Kidney (tissue), 14 donors: Measurements from ENCODE around the gene RNF38. TPM values are rescaled to one million over a fixed set of nuclear protein-coding genes. Genes with fewer than 3 reads are reported as not detected.
"Not testable (repeated sequence)": the region's sequence is repeated elsewhere in the genome, so short reads cannot be mapped to it uniquely, and the experiment has no call there.

Experiments used
- DNase-seq, 5 donors: peaks; one replicate each; pipeline ENCODE4 v3.0.0-alpha.2; 2013 to 2020
- FAIRE-seq: peaks from 2 replicates; lab custom pipeline; 2012; peaks lifted over from hg19 to GRCh38; lab: Jason Lieb, UNC
- H3K27ac ChIP-seq, 2 donors: one replicate each; pipeline ENCODE4 v1.7.0; 2013; ENCODE audit warnings: low read depth in 2 of 2, low read length in 2 of 2, inconsistent platforms in 1 of 2
- H3K27me3 ChIP-seq: one replicate; pipeline ENCODE4 v1.7.1; 2013; ENCODE audit warnings: low read length, inconsistent platforms; ENCODE audit not compliant: control insufficient read depth, insufficient read depth
- H3K36me3 ChIP-seq, 3 donors: one replicate each; pipeline versions ENCODE4 v1.7.0 to v1.7.1; 2013; ENCODE audit warnings: low read length in 3 of 3, control low read depth in 1 of 3, inconsistent platforms in 1 of 3; ENCODE audit not compliant: insufficient read depth in 3 of 3, control insufficient read depth in 2 of 3
- H3K4me1 ChIP-seq, 3 donors: one replicate each; pipeline versions ENCODE4 v1.7.0 to v1.7.1; 2013; ENCODE audit warnings: low read length in 3 of 3, inconsistent platforms in 1 of 3, low read depth in 1 of 3; ENCODE audit not compliant: control insufficient read depth in 2 of 3, insufficient read depth in 2 of 3
- H3K4me3 ChIP-seq, 3 donors: one replicate each; pipeline versions ENCODE4 v1.7.0 to v1.8.1; 2013; ENCODE audit warnings: low read length in 3 of 3, control low read depth in 1 of 3, inconsistent platforms in 1 of 3
- H3K9ac ChIP-seq, 3 donors: one replicate each; pipeline versions ENCODE4 v1.7.0 to v1.7.1; 2013; ENCODE audit warnings: low read length in 3 of 3, control low read depth in 1 of 3, inconsistent platforms in 1 of 3
- H3K9me3 ChIP-seq, 3 donors: one replicate each; pipeline versions ENCODE4 v1.7.0 to v1.7.1; 2013; ENCODE audit warnings: low read length in 3 of 3, control low read depth in 1 of 3, inconsistent platforms in 1 of 3; ENCODE audit not compliant: control insufficient read depth in 2 of 3, insufficient read depth in 1 of 3
- CTCF ChIP-seq: IDR thresholded peaks from 3 replicates; pipeline ENCODE4 v1.5.1; 2012; ENCODE audit warnings: mild to moderate bottlenecking, moderate library complexity, borderline replicate concordance; ENCODE audit not compliant: insufficient read depth; ENCODE audit errors: extremely low read depth
- intact Hi-C: fragments of 100-400 bp; cut with DNase I; formaldehyde crosslinking; loops from one replicate; pipeline ENCODE4 v1.11.1; 2022
- polyA plus RNA-seq: library from polyadenylated mRNA; stranded (reverse); fragments of 350-450 nt; fragmentation: Illumina TruSeq; extraction: RNeasy Lipid Tissue Mini Kit (QIAGEN cat#74804); gene quantifications from one replicate; pipeline ENCODE4 v1.2.3, GENCODE V29; 2014; ENCODE audit warnings: low read depth, low replicate concordance; ENCODE audit not compliant: insufficient read depth
- total RNA-seq: library from RNA; stranded (reverse); fragmentation: NEBNext Ultra II Directional; extraction: Animal tissue kit (Norgen Biotek cat#: 25700); gene quantifications from one replicate; pipeline ENCODE4 v1.2.1, GENCODE V29; 2021
- donor health status: control.
- donor health status: control.
- donor health status: control.
- donor health status: control.
- donor health status: control.
- donor health status: DM: yes; HTN: yes; CAD: no.
- donor health status: Normal renal cell carcinoma (clear cell type).

Gene RNF38
- total and polyA plus RNA-seq, 2 donors from 2014 or later: 10.7 to 48.3 TPM

DNA sequence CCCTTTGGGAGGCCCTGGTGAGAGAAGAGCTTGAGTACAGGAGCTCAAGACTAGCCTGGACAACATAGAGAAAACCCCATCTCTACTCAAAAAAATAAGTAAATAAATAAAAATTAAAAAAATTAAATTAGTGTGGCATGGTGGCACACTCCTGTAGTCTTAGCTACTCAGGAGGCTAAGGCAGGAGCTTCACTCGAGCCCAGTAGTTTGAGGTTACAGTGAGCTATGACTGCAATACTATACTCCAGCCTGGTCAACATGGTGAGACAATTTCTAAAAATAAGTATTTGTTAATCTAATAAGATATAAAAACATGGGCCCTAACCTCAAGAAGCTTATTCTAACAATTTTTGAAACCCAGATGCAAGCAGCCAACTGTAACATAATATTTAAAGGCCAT lies 7.6 kb downstream of the RNF38 start:
- Histone ChIP-seq H3K36me3 (no peaks in the 10 kb centered on the region), H3K9me3 (no peaks in the 10 kb centered on the region), H3K4me1 (peaks cover 0 to 5% (median 0%) of the 10 kb centered on the region in 3 donors), H3K27ac (no peak overlapping the region), H3K27me3 (no peaks in the 10 kb centered on the region), H3K4me3 (no peak overlapping the region), H3K9ac (no peak overlapping the region)
- DNase-seq (no peak), FAIRE-seq (no peak)
- no peak for TF ChIP-seq CTCF
- intact Hi-C loops: no loop called here

- Histone ChIP-seq H3K4me3 (no peak overlapping the region), H3K4me1 (peaks cover 0 to 5% (median 0%) of the 10 kb centered on the region in 3 donors), H3K9ac (no peak overlapping the region), H3K27me3 (no peaks in the 10 kb centered on the region), H3K36me3 (no peaks in the 10 kb centered on the region), H3K27ac (no peak overlapping the region), H3K9me3 (no peaks in the 10 kb centered on the region)
- DNase-seq (no peak), FAIRE-seq (no peak)
- TF ChIP-seq CTCF: no peak
- intact Hi-C loops: no loop called here
These were observed 10.5 kb downstream of the RNF38 start for GRCh38 chr9:36389590-36389989.

DNA sequence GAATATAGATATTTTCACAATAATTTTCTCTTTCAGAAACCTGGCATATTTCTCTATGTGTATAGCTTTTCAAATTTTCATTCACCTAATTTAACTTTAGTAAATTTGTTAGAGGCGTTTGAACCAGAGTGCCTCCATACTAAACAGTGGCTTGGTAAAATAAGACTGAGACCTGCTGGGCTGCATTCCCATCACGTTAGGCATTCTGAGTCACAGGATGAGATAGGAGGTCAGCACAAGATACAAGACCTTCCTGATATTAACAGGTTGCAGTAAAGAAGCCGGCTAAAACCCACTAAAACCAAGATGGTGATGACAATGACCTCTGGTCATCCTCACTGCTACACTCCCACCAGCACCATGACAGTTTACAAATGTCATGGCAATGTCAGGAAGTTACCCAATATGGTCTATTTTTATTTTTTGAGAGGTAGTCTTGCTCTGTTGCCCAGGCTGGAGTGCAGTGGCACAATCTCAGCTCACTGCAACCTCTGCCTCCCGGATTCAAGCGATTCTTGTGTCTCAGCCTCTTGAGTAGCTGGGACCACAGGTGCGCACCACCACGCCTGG lies 13.6 kb downstream of the RNF38 start:
- H3K9ac ChIP-seq, H3K9me3 ChIP-seq, H3K4me1 ChIP-seq, H3K27ac ChIP-seq, DNase-seq, H3K36me3 ChIP-seq, H3K4me3 ChIP-seq, intact Hi-C loops, H3K27me3 ChIP-seq, FAIRE-seq: not testable (repeated sequence)

- H3K4me3 ChIP-seq: no peak overlapping the region
- FAIRE-seq (no peak), DNase-seq (no peak)
- no peaks in the 10 kb centered on the region for H3K9me3 ChIP-seq
- H3K9ac ChIP-seq: no peak overlapping the region
- no peaks in the 10 kb centered on the region for H3K27me3 ChIP-seq
- TF ChIP-seq CTCF: no peak
- no peak overlapping the region for H3K27ac ChIP-seq
- intact Hi-C loops: no loop called here
- H3K4me1 ChIP-seq: no peaks in the 10 kb centered on the region
- no peaks in the 10 kb centered on the region for H3K36me3 ChIP-seq
These were observed 17.6 kb downstream of the RNF38 start for GRCh38 chr9:36382484-36382883.
